Measurements from ENCODE around the gene NOTCH3. TPM values are rescaled to one million over a fixed set of nuclear protein-coding genes. Genes with fewer than 3 reads are reported as not detected.

NOTCH3 gene
- total RNA-seq, 1 experiment from 2014 or later = 44.7 TPM

GRCh38 chr19:15138427-15138826 is 62.4 kb downstream of the NOTCH3 start:
- Mint-ChIP-seq H3K27ac (ENCODE audit: unreplicated experiment) (no peak overlapping the region), H3K9me3 (ENCODE audit: low read depth, unreplicated experiment) (peaks cover 3% of the 10 kb centered on the region), H3K36me3 (ENCODE audit: insufficient read depth, unreplicated experiment) (no peaks in the 10 kb centered on the region), H3K4me1 (ENCODE audit: low read depth, unreplicated experiment) (peaks cover 12% of the 10 kb centered on the region), H3K4me3 (ENCODE audit: low read depth, unreplicated experiment) (no peak overlapping the region), H3K27me3 (ENCODE audit: unreplicated experiment) (no peaks in the 10 kb centered on the region)
- CTCF ChIA-PET = no interaction called here
- no peak for DNase-seq
- intact Hi-C loops (cut with micrococcal nuclease; ENCODE audit: unreplicated experiment) = no loop called here
- BruUV-seq (replicated peaks) = no TSS peak
- TF ChIP-seq, protein P1, sequence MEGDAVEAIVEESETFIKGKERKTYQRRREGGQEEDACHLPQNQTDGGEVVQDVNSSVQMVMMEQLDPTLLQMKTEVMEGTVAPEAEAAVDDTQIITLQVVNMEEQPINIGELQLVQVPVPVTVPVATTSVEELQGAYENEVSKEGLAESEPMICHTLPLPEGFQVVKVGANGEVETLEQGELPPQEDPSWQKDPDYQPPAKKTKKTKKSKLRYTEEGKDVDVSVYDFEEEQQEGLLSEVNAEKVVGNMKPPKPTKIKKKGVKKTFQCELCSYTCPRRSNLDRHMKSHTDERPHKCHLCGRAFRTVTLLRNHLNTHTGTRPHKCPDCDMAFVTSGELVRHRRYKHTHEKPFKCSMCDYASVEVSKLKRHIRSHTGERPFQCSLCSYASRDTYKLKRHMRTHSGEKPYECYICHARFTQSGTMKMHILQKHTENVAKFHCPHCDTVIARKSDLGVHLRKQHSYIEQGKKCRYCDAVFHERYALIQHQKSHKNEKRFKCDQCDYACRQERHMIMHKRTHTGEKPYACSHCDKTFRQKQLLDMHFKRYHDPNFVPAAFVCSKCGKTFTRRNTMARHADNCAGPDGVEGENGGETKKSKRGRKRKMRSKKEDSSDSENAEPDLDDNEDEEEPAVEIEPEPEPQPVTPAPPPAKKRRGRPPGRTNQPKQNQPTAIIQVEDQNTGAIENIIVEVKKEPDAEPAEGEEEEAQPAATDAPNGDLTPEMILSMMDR (IDR thresholded peaks at IDR 0.05; ENCODE audit: unreplicated experiment) = no peak

DNA sequence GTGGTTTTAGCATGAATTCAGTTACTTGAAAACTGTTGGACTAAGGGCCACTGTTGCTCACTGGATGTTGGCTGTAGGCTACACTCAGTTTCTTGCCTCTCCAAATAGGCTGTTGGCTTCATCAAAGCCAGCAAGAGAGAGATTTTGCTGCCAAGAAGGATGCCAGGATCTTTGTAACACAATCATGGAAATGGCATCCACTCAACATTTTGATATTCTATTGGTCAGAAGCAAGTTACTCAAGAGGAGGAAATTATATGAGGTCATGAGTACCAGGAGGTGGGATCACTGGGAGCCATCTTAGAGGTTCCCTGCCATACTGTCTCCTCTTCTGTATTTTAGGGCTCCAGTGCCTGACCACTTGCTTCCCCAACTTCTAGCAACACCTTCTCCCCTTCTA is 63.0 kb downstream of the NOTCH3 start:
- Mint-ChIP-seq H3K9me3 (ENCODE audit: low read depth, unreplicated experiment) (peaks cover 3% of the 10 kb centered on the region), H3K4me3 (ENCODE audit: low read depth, unreplicated experiment) (no peak overlapping the region), H3K36me3 (ENCODE audit: insufficient read depth, unreplicated experiment) (no peaks in the 10 kb centered on the region), H3K4me1 (ENCODE audit: low read depth, unreplicated experiment) (peaks cover 12% of the 10 kb centered on the region), H3K27ac (ENCODE audit: unreplicated experiment) (no peak overlapping the region), H3K27me3 (ENCODE audit: unreplicated experiment) (no peaks in the 10 kb centered on the region)
- CTCF ChIA-PET = no interaction called here
- BruUV-seq (replicated peaks) = no TSS peak
- intact Hi-C loops (cut with micrococcal nuclease; ENCODE audit: unreplicated experiment) = no loop called here
- DNase-seq = no peak
- TF ChIP-seq, protein P1 (IDR thresholded peaks at IDR 0.05; ENCODE audit: unreplicated experiment) = no peak

- Mint-ChIP-seq H3K9me3 (ENCODE audit: low read depth, unreplicated experiment) (peaks cover 3% of the 10 kb centered on the region), H3K36me3 (ENCODE audit: insufficient read depth, unreplicated experiment) (no peaks in the 10 kb centered on the region), H3K4me3 (ENCODE audit: low read depth, unreplicated experiment) (no peak overlapping the region), H3K27ac (ENCODE audit: unreplicated experiment) (no peak overlapping the region), H3K27me3 (ENCODE audit: unreplicated experiment) (no peaks in the 10 kb centered on the region), H3K4me1 (ENCODE audit: low read depth, unreplicated experiment) (peaks cover 12% of the 10 kb centered on the region)
- no TSS peak for BruUV-seq (replicated peaks)
- no peak for DNase-seq
- intact Hi-C loops (cut with micrococcal nuclease; ENCODE audit: unreplicated experiment) = no loop called here
- TF ChIP-seq, protein P1 (IDR thresholded peaks at IDR 0.05; ENCODE audit: unreplicated experiment) = no peak
- CTCF ChIA-PET = interaction anchor here (0.6 to 1.3 kb wide), 3 partner anchors 25 to 44 kb away, joined by 3 to 4 read pairs (median 3); no protein-coding TSS in a partner anchor
Observed at GRCh38 chr19:15136234-15136954, 64.4 kb downstream of the NOTCH3 start.

GRCh38 chr19:15129856-15130585 is 70.8 kb downstream of the NOTCH3 start:
- CTCF ChIA-PET = interaction anchor here (0.5 to 0.6 kb wide), 2 partner anchors 132 to 614 kb away, joined by 3 to 4 read pairs; no protein-coding TSS in a partner anchor
- H3K4me1 Mint-ChIP-seq (ENCODE audit: low read depth, unreplicated experiment) = peaks cover 8% of the 10 kb centered on the region
- BruUV-seq (replicated peaks) = no TSS peak

More at GRCh38 chr19:15129856-15130585, 70.8 kb downstream of the NOTCH3 start:
- Mint-ChIP-seq H3K36me3 (ENCODE audit: insufficient read depth, unreplicated experiment) (peaks cover 10% of the 10 kb centered on the region), H3K9me3 (ENCODE audit: low read depth, unreplicated experiment) (no peaks in the 10 kb centered on the region), H3K27me3 (ENCODE audit: unreplicated experiment) (no peaks in the 10 kb centered on the region), H3K4me3 (ENCODE audit: low read depth, unreplicated experiment) (no peak overlapping the region), H3K27ac (ENCODE audit: unreplicated experiment) (no peak overlapping the region)
- intact Hi-C loops (cut with micrococcal nuclease; ENCODE audit: unreplicated experiment) = no loop called here
- TF ChIP-seq, protein P1 (IDR thresholded peaks at IDR 0.05; ENCODE audit: unreplicated experiment) = no peak
- peak; percentile 69 for DNase-seq
